Measurements from ENCODE around the gene FPR2.

Gene FPR2

GRCh38 chr19:51807925-51808324 is 46.9 kb downstream of the FPR2 start:
- no peak for DNase-seq

GRCh38 chr19:51808333-51808986 is 47.5 kb downstream of the FPR2 start:
- no peak for DNase-seq

- DNase-seq, result no peak
These were observed 48.8 kb downstream of the FPR2 start for GRCh38 chr19:51809787-51810186.

- DNase-seq, result no peak
These were observed 49.2 kb downstream of the FPR2 start for GRCh38 chr19:51810223-51810622.

GRCh38 chr19:51811344-51811743 is 50.4 kb downstream of the FPR2 start:
- no peak for DNase-seq

GRCh38 chr19:51815043-51815442 is 54.1 kb downstream of the FPR2 start:
- no peak for DNase-seq

- DNase-seq, result no peak
These were observed 55.7 kb downstream of the FPR2 start for GRCh38 chr19:51816711-51817110.

- no peak for DNase-seq
These were observed 59.0 kb downstream of the FPR2 start for GRCh38 chr19:51820011-51820410.

All from hematopoietic multipotent progenitor cell treated with erythropoietin and hydrocortisone succinate and interleukin-3 and kit ligand, for 4 days (in vitro differentiated cells).